Measurements from ENCODE around the gene CARHSP1.
"Not testable (repeated sequence)": the region's sequence is repeated elsewhere in the genome, so short reads cannot be mapped to it uniquely, and the experiment has no call there.

CARHSP1 gene

DNA sequence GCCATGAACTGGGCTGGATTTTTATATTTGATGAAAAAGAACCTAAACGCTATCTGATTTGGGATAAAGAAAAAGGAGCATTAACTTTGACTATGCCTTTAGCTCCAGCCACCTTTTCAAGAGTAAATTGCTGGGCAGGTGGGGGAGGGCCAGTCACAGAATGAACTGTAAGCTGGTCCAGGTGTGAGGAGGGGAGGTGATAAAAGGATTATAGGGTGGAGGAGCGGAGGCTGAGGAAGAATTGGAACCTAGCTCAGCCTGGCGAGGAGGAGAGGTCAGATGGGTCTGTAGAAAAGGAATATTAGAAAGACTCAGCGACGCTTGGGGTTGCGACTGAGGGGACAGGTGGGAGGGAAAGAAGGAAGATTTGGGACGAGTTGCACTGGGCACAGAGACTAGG, 32.0 kb downstream of the CARHSP1 start:
- not testable (repeated sequence) for DNase-seq (ENCODE audit: low read depth in 1 of 2, low spot score in 1 of 2); H3K27me3 ChIP-seq (ENCODE audit: insufficient read depth, poor library complexity, severe bottlenecking); H3K27ac ChIP-seq (replicated peaks); H3K4me3 ChIP-seq (replicated peaks; ENCODE audit: insufficient read depth, low read length)

DNA sequence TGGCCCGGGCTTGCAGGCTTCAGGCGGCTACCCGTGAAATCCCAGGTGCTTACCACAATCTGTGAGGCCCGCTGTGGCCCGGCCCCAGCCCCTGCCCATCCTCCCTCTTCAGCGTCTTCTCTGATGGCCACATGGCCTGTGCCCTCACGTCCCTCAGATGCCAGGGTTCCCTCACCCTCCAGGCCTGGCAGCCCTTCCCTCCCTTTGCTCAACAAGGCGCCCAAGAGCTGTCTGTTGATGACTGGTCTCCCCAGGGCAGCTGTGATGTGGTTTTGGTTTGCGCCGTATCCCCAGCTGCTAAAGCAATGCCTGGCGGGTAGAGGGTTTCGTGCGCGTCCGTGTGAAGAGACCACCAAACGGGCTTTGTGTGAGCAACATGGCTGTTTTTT, 36.1 kb downstream of the CARHSP1 start:
- Histone ChIP-seq H3K27me3 (ENCODE audit: insufficient read depth, poor library complexity, severe bottlenecking) (no peaks in the 10 kb centered on the region), H3K4me3 (replicated peaks; ENCODE audit: insufficient read depth, low read length) (no peak overlapping the region), H3K27ac (replicated peaks) (peak overlapping the region; percentile 32; the same call in 1 of the 2 replicates)
- no peak for TF ChIP-seq SPI1 (IDR thresholded peaks at IDR 0.05; ENCODE audit: borderline replicate concordance, low read depth)
- TF ChIP-seq POLR2AphosphoS5 (IDR thresholded peaks at IDR 0.05; ENCODE audit: low read depth): peak; percentile 80
- peak in 1 of 2 experiments; percentile 86 for DNase-seq (ENCODE audit: low read depth in 1 of 2, low spot score in 1 of 2)

DNA sequence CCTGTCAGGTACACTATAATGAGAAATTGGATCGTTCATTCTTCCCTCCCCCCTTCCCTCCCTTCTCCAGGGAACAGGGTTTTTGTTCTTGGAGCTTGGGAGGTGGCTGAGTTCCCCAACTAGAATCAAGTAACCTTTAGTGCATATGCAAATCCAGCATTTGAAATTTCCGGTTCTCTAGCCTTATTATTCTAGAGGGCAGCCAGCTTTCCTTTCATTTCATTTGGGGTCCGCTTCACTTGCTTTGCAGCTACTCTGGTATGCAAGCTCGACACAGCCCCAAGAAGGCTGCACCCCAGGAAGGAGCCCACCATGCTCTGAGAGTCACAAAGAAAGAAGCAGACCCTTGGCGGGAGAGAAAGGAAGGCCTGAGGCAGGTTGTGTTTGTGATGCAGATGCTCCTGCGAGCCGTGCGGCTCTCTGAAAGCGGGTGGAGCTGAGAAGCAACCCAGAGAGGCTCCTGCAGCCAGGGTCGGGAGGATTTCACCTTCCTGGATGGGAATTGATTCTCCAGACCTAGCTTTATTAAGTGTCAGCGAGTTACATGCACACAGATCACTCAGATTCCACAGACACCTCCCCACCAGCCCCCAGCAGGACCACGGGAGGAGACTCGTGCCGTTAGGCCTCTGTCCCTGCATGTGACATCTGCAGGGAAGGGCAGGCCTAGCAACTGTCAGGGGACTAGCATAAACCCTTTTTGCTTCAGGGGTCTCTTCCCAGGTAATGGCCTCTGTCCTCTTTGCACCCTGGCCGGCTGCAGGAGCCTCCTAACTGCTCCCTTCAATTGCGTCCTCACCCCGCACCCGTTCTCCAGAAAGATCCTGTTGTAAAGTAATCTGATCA, 36.7 kb downstream of the CARHSP1 start:
- Histone ChIP-seq H3K27ac (replicated peaks) (peak overlapping the region; percentile 32; the same call in 1 of the 2 replicates), H3K27me3 (ENCODE audit: insufficient read depth, poor library complexity, severe bottlenecking) (no peaks in the 10 kb centered on the region), H3K4me3 (replicated peaks; ENCODE audit: insufficient read depth, low read length) (no peak overlapping the region)
- no peak for DNase-seq (ENCODE audit: low read depth in 1 of 2, low spot score in 1 of 2)
- TF ChIP-seq POLR2AphosphoS5 (IDR thresholded peaks at IDR 0.05; ENCODE audit: low read depth): no peak
- TF ChIP-seq, protein P1, sequence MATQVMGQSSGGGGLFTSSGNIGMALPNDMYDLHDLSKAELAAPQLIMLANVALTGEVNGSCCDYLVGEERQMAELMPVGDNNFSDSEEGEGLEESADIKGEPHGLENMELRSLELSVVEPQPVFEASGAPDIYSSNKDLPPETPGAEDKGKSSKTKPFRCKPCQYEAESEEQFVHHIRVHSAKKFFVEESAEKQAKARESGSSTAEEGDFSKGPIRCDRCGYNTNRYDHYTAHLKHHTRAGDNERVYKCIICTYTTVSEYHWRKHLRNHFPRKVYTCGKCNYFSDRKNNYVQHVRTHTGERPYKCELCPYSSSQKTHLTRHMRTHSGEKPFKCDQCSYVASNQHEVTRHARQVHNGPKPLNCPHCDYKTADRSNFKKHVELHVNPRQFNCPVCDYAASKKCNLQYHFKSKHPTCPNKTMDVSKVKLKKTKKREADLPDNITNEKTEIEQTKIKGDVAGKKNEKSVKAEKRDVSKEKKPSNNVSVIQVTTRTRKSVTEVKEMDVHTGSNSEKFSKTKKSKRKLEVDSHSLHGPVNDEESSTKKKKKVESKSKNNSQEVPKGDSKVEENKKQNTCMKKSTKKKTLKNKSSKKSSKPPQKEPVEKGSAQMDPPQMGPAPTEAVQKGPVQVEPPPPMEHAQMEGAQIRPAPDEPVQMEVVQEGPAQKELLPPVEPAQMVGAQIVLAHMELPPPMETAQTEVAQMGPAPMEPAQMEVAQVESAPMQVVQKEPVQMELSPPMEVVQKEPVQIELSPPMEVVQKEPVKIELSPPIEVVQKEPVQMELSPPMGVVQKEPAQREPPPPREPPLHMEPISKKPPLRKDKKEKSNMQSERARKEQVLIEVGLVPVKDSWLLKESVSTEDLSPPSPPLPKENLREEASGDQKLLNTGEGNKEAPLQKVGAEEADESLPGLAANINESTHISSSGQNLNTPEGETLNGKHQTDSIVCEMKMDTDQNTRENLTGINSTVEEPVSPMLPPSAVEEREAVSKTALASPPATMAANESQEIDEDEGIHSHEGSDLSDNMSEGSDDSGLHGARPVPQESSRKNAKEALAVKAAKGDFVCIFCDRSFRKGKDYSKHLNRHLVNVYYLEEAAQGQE (IDR thresholded peaks at IDR 0.05; ENCODE audit: insufficient replicate concordance, low read depth): no peak
- TF ChIP-seq, protein P2, sequence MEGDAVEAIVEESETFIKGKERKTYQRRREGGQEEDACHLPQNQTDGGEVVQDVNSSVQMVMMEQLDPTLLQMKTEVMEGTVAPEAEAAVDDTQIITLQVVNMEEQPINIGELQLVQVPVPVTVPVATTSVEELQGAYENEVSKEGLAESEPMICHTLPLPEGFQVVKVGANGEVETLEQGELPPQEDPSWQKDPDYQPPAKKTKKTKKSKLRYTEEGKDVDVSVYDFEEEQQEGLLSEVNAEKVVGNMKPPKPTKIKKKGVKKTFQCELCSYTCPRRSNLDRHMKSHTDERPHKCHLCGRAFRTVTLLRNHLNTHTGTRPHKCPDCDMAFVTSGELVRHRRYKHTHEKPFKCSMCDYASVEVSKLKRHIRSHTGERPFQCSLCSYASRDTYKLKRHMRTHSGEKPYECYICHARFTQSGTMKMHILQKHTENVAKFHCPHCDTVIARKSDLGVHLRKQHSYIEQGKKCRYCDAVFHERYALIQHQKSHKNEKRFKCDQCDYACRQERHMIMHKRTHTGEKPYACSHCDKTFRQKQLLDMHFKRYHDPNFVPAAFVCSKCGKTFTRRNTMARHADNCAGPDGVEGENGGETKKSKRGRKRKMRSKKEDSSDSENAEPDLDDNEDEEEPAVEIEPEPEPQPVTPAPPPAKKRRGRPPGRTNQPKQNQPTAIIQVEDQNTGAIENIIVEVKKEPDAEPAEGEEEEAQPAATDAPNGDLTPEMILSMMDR (IDR thresholded peaks at IDR 0.05; ENCODE audit: insufficient read depth, low read length): no peak
- TF ChIP-seq GABPA (IDR thresholded peaks at IDR 0.05; ENCODE audit: low read depth): no peak

DNA sequence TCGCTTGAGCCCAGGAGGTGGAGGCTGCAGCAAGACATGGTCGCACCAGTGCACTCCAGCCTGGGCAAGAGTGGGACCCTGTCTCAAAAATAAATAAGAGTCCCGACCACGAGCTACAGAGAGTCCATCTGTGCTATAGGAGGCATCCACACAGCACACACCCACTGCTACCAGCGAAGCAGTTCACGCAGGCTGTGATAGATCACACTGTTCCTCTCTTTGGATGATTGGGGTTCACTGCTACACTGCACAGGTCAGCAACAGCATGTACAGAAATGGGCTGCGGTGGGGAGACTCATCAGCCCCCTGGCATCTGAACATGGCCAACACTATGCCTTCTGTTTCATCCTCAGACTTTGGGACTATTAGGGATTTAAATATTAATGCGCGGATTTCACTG, 37.4 kb downstream of the CARHSP1 start:
- Histone ChIP-seq H3K27me3 (ENCODE audit: insufficient read depth, poor library complexity, severe bottlenecking) (no peaks in the 10 kb centered on the region), H3K27ac (replicated peaks) (no peak overlapping the region), H3K4me3 (replicated peaks; ENCODE audit: insufficient read depth, low read length) (no peak overlapping the region)
- DNase-seq (ENCODE audit: low read depth in 1 of 2, low spot score in 1 of 2): no peak
- TF ChIP-seq, protein P2 (IDR thresholded peaks at IDR 0.05; ENCODE audit: insufficient read depth, low read length): no peak
- TF ChIP-seq, protein P1 (IDR thresholded peaks at IDR 0.05; ENCODE audit: insufficient replicate concordance, low read depth): no peak
- TF ChIP-seq SPI1 (IDR thresholded peaks at IDR 0.05; ENCODE audit: borderline replicate concordance, low read depth) (no peak), POLR2AphosphoS5 (IDR thresholded peaks at IDR 0.05; ENCODE audit: low read depth) (no peak), GABPA (IDR thresholded peaks at IDR 0.05; ENCODE audit: low read depth) (no peak)

Measured in HL-60 (cell line).